WTC11 (cell line): ENCODE results near the gene CCM2L.

ENCODE experiments used
- CREB1 ChIP-seq: sonication (generic); formaldehyde crosslinking; IDR thresholded peaks from 2 replicates; pipeline ENCODE4 v1.8.0; 2023; ENCODE audit warnings: mild to moderate bottlenecking, missing genetic modification reagents
- TF ChIP-seq, protein P1 (sequence below): fragments of 200-600 bp; IDR thresholded peaks from 2 replicates; pipeline ENCODE4 v1.8.0; 2022; ENCODE audit warnings: antibody characterized with exemption
- TF ChIP-seq, protein P2 (sequence below): sonication (generic); formaldehyde crosslinking; IDR thresholded peaks from 2 replicates; pipeline ENCODE4 v1.8.1; 2023; ENCODE audit warnings: mild to moderate bottlenecking, missing genetic modification reagents

GRCh38 chr20:31987744-31988143 is 22.5 kb upstream of the CCM2L start:
- TF ChIP-seq CREB1: no peak
- TF ChIP-seq, protein P1, sequence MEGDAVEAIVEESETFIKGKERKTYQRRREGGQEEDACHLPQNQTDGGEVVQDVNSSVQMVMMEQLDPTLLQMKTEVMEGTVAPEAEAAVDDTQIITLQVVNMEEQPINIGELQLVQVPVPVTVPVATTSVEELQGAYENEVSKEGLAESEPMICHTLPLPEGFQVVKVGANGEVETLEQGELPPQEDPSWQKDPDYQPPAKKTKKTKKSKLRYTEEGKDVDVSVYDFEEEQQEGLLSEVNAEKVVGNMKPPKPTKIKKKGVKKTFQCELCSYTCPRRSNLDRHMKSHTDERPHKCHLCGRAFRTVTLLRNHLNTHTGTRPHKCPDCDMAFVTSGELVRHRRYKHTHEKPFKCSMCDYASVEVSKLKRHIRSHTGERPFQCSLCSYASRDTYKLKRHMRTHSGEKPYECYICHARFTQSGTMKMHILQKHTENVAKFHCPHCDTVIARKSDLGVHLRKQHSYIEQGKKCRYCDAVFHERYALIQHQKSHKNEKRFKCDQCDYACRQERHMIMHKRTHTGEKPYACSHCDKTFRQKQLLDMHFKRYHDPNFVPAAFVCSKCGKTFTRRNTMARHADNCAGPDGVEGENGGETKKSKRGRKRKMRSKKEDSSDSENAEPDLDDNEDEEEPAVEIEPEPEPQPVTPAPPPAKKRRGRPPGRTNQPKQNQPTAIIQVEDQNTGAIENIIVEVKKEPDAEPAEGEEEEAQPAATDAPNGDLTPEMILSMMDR: no peak
- TF ChIP-seq, protein P2, sequence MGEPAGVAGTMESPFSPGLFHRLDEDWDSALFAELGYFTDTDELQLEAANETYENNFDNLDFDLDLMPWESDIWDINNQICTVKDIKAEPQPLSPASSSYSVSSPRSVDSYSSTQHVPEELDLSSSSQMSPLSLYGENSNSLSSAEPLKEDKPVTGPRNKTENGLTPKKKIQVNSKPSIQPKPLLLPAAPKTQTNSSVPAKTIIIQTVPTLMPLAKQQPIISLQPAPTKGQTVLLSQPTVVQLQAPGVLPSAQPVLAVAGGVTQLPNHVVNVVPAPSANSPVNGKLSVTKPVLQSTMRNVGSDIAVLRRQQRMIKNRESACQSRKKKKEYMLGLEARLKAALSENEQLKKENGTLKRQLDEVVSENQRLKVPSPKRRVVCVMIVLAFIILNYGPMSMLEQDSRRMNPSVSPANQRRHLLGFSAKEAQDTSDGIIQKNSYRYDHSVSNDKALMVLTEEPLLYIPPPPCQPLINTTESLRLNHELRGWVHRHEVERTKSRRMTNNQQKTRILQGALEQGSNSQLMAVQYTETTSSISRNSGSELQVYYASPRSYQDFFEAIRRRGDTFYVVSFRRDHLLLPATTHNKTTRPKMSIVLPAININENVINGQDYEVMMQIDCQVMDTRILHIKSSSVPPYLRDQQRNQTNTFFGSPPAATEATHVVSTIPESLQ (CRISPR knock-in tag): no peak
